GM18502 (cell line): ENCODE data around the gene ALG10.
A peak's percentile ranks its signal among the peaks of the same experiment; 100 is the strongest.
"Not testable (repeated sequence)": the region's sequence is repeated elsewhere in the genome, so short reads cannot be mapped to it uniquely, and the experiment has no call there.

Experiments
- ATAC-seq: cut with Tn5 transposase; IDR thresholded peaks from one replicate; pipeline ENCODE4 v1.9.1; 2021; ENCODE audit warnings: mild to moderate bottlenecking; ENCODE audit not compliant: unreplicated experiment, poor library complexity

The ALG10 gene, protein sequence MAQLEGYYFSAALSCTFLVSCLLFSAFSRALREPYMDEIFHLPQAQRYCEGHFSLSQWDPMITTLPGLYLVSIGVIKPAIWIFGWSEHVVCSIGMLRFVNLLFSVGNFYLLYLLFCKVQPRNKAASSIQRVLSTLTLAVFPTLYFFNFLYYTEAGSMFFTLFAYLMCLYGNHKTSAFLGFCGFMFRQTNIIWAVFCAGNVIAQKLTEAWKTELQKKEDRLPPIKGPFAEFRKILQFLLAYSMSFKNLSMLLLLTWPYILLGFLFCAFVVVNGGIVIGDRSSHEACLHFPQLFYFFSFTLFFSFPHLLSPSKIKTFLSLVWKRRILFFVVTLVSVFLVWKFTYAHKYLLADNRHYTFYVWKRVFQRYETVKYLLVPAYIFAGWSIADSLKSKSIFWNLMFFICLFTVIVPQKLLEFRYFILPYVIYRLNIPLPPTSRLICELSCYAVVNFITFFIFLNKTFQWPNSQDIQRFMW

DNA sequence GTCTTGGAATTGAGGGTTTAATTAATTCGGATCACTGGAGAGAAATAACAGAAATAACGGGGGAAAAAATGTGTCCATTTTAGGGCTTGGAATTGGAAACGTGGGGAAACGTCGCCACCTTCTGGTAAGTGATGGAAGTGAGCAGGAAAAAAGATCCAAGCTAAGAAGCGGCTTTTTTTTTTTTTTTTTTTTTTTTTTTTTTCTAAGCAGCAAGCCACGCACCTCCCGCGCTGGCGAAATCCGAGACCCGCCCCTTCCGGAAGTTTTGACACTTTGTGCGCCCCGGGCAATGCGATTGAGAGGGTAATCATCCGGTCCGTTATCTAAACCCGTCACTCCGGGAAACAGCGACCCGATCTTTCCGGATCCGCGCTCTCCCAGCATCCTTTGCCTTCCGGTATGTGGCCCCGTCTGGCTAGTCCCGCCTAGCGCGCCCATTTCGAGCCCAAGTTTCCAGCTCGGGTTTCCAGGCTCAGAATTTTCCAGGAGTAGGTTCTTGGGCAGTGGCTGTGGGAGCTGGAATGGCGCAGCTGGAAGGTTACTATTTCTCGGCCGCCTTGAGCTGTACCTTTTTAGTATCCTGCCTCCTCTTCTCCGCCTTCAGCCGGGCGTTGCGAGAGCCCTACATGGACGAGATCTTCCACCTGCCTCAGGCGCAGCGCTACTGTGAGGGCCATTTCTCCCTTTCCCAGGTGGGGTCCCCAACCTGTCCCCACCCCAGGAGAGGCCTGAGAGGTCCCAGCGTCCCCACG lies at the start of gene ALG10:
ALG10 (plus strand) TSS at position 418 of the 752 bp plus-strand sequence; CDS start at position 522, 104 bp downstream.
- peak; percentile 100 for ATAC-seq

DNA sequence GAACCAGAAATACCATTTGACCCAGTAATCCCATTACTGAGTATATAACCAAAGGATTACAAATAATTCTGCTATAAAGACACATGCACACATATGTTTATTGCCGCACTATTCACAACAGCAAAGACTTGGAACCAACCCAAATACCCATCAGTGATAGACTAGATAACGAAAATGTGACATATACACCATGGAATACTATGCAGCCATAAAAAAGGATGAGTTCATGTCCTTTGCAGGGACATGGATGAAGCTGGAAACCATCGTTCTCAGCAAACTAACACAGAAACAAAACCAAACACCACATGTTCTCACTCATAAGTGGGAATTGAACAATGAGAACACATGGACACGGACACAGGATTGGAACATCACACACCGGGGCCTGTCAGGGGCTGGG lies 49.4 kb upstream of the ALG10 start:
- not testable (repeated sequence) for ATAC-seq

DNA sequence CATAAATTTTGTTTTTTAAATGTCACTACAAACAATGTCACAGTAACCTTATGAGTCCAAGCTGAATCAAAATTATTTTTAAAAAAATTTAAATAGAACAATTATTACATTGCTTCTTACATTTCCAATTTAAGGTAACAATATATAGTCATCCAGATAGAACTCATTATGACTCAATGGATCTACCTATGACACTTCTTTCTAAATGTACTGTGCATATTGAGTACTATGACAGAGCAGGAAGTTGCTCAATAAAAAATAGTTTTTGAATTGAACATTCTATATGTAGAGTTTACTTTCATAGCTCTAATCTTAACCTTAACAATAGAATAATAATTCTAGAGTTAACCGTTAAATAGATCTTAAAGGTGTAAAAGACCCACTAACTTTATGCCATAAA lies 44.4 kb upstream of the ALG10 start:
- ATAC-seq: no peak

DNA sequence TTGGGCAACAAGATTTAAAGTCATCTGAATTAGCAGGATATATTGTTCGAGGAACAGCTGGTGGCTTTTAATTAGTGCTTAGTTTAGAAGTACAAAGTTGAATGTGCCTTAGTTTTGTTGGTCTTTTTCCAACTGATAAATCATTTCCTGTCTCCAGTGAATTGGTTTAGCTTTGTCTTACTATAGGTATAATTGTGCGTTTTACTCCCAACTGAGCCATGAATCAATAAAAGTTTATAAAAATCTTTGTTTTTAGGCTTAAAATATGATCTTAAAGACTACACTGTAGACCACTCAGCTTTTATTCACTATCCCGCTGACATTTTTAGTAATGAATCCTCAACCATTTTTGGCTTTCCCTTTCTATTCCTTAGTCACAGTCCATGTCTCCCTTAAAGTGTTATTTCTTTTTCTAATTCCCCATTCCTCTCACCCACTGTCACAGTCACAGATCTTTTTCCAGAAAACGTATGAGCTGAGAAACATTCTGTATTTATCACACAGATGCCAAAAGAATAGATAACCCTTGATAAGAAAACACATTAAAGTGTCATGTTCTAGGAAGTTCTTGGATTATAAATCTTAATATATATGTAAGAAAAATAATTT lies 34.0 kb upstream of the ALG10 start:
- no peak for ATAC-seq

DNA sequence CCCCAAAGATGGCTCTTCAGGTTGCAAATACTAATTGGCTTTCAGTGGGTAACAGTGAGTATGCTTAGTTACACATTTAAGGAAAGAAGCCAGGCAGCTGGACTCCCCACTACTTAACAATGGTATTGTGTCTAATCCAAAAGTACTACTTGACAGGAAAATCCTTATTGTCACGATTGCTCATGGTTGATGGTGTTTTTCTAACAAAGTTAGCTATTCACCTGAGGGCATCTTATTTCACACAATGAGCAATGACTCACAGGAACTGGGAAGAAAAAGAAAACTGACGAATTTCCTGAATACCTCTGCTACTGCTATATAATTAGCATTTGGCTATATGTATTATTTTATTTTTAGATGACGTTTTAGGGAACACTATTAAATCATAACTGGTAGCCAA lies 33.4 kb upstream of the ALG10 start:
- ATAC-seq: no peak

DNA sequence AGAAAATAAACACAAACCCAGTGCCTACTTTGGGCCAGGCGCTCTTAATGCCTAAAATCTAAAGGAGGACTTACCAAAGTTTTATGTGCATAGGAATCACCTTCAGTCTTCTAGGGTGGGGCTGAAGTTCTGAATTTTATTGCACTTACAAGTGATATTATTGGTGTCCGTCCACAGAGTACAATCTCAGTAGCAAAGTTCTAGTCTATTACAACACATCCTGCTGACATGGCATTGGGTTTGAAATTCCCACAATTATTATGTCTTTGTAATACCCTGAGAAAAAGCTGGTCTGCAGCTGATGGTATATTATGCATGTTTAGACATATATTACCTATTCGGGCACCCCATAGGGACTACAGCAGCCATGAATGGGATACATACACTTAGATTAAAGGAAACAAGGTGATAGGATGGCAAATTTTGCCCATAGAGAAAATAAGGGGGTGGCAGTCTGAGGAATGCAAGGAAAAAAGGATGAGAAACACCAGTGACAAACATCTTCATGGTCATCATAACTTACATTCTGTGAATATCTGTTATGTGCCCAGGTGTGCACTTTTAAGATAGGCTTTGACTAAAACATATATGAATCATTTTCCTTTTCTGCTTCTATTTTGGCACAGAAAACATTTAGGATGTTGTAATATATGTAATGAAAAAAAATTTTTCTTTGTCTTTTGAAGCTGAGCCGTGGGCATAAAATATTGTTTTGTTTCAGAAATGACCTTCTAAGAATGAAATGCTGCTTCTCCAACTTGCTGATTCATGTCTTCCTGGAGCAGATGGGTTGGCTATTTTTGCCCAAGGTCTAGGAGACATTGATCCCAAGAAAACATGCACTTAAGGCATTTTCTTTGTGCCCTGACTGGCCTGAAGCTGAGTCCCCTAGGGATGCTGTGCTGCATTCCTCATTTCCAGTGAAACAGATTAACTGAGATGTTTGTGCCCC lies 27.2 kb upstream of the ALG10 start:
- ATAC-seq: no peak

DNA sequence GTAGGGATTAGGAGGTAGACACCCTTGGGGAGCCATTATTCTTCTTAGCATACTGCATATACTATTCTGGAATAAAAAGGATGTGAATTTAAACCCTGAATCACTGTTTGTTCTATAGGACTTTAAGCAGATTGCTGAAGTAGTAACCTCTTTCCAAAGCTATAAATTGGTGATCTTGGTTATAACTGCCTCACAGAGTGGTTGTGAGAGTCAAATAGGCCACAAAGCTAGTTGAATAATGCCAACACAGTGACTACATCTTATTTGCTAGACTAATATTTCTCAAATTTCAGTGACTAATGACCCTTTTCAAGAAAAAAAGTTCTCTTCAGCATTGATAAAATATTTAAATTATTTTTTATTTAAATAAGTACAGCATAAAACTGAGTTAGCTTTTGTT lies 13.5 kb upstream of the ALG10 start:
- ATAC-seq: not testable (repeated sequence)

DNA sequence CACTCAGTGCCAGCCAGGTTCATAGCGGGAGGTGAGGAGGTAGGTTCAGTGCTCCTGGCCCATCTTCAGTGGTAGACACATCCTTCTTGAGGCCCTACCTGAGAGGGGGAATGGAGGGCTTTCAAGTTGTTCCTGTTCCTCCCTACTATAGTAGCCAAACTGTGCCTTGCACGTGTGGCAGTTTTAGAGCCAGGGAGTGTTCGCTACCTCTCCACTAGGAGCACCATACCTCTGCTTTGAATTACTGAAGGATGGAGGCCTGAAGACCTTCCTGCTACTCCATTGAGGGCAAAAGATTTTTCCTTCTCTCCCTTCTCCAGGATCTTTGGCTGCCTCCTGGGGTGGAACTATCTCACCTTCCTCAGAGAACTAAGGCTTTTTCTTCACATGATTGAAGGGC lies 5.9 kb upstream of the ALG10 start:
- ATAC-seq: no peak

DNA sequence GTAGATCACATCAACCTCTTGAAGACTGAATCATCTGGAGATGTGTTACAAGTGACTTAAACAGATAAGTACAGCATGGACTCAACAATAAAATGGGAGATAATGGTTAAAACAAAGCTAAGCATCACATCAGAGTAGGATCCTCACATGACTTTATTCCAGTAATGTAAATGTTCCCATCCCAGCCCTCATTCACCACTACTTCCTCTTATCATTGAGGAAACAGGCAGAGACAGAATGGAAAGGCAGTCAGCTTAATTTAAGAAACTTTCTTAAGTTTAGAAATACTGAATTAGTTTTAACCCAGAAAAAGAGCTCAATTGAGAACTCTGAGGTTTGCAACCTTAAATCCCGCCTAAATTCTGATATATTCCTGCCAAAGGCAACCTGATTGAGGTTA lies 1.2 kb upstream of the ALG10 start:
- ATAC-seq: no peak

DNA sequence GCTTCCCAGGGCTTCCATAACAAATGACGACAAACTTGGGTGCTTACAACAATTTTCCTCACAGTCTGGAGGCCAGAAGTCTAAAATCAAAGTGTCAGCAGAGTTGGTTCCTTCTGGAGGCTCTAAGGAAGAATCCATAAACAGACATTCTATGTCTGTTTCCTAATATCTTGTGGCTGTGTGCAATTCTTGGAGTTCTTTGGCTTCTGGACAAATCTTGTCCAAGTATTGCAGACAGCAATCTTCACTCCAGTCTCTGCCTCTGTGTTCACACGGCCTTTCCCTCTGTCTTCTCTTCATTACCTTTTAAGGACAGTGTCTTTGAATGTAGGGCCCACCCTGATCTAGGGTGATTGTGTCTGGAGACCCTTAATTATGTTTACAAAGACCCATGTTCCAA lies 5.4 kb downstream of the ALG10 start:
- not testable (repeated sequence) for ATAC-seq

DNA sequence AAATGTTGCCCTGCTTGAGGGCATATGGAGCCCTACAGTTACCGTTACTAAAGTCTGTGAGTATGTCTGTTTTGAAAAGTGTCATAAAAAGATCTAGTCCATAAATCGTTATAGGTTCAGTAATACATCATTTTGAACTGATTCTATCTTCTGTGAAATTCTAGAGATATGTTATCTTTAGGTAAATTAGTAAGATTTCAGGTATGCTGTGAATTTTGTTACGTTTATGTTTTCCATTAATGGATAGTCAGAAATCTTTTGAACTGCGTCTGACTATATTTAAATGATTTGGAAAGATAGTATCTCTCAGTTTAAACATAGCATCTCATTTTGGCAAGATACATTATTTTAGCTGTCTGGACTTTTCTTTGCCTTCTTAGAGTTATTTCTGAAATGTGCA lies 8.3 kb downstream of the ALG10 start:
- no peak for ATAC-seq

DNA sequence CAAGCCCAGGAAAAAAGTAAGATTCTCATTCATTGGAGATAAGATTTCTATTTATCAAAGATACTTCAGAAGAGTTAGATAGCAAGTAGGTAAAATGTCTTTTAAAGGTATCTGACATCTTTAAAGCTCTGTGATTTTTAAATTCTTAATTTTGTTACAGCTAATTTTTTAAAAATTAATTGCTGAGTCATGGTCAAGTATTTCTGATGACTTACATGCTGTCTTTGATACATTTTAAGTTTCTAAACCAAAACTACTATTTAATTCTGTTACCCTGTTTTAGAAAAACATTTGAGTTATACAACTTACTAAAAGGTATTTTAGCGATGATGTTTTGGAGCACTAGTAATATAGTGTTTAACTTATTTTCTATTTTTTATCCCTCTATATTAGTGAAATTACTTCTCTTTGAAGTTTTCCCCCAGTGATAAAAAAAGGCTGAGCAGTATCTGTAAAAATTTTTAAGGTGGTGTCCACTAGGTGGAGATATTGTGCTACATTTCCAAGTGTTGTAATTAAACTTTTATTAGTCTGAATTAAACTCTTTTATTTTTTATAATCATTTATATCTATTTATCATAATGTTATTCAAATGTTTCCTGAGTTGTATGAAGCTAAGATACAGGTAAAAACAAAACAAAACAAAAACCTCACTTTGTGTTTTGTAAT lies 11.5 kb downstream of the ALG10 start:
- ATAC-seq: no peak

DNA sequence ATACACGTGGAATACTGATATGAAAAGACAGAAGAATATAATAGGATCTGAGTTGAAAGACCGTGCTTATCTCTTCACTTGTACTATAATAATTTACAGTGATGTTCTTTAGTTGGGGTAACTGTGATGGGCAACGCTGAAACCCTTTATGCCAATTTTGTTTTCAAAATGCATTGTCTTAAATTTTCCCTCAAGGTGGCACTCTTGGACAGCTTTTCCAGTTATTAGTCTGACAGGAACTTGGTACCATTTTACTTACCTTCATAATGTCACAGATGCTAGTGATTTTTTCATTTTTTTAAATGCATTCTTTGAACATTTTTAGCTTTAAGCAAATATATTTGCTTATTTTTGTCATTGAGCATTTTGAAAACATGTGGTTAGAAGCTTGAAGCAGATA lies 16.1 kb downstream of the ALG10 start:
- ATAC-seq: not testable (repeated sequence)

DNA sequence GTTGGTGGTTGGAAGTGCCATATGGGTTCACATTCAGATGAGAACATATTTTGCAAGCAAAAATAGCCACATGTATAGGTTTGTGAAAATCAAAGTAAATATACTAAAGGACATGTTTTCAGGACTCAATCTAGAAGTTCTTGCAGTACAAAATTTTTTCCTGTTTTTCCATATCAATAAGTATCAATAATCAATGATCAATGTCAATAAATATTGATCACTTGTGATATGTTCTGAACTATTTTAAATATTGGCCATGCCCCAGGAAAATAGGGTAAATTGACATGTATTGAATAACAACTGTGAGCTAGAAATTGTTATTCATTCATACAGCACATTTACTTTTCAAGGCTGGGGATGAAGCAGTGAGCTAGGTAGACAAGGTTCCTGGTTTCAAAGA lies 24.3 kb downstream of the ALG10 start:
- no peak for ATAC-seq

DNA sequence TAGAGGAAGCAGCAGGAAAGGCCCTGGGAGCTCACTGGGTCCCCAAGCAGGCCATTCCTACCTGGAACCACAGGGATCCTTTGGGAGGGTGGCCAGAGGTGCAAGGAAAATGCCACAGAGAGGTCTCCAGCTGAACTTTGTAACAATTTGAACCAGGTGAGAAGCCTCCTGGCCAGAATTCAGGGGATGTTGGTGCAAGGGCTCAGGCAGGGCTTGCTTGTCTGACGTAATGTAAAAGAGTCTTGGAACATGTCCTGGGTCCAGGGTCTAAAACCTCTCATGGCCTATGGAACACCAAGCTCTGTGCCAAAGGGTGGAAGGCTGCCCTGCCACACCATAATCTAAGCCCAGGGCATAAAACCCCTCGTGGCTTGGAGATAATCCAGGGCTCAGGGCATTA lies 25.6 kb downstream of the ALG10 start:
- ATAC-seq: not testable (repeated sequence)

DNA sequence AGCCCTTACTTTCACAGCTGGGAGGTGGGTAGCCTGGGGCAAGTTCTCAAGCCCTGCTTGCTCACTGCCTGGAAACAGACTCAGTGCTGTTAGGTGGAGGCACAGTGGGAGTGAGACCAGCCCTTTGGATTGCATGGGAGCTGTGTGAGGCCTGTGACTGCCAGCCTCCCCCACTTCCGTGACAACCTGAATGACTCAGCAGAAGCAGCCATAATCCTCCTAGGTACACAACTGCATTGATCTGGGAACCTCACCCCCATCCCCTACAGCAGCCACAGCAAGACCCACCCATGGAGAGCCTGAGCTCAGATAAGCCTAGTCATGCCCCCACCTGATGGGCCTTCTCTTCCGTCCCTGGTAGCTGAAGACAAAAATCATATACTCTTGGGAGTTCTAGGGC lies 26.4 kb downstream of the ALG10 start:
- no peak for ATAC-seq

DNA sequence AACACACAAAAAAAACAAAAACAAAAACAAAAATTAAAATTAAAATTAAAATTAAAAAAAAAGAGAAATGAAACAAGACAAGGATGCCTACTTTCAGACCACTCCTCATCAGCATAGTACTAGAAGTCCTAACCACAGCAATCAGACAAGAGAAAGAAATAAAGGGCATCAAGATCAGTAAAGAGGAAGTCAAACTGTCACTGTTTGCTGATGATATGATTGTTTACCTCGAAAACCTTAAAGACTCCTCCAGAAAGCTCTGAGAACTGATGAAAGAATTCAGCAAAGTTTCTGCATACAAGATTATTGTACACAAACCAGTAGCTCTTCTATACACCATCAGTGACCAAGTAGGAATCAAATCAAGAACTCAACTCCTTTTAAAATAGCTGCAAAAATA lies 29.2 kb downstream of the ALG10 start:
- no peak for ATAC-seq

DNA sequence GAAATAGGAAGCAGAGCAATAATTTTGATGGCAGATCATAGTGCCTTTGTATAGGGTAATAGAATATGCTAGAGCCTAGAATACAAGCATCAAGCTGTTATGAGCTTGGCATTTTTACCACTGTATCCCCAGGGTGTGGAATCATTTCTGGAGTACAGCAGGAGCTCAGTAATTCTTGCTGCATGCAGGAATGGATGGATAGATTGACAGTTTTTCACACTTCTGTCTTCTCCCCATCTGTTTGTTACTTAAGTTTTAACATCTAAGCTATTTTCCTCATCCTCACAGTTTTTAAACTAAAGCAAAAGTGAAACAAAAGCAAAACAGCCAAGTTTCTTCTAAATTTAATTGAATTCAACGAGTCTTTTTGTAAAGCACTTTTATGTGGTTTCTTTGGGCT lies 32.6 kb downstream of the ALG10 start:
- ATAC-seq: no peak
